Fibroblast of mammary gland (primary cell): ENCODE measurements around the gene OOSP4B.

Source experiments
- DNase-seq: peaks from one replicate; pipeline ENCODE4 v3.0.0-alpha.2; 2010; ENCODE audit warnings: low read depth
- H3K4me3 ChIP-seq: 2 replicates; pipeline ENCODE4 v1.5.1; 2011; ENCODE audit warnings: low read depth, mild to moderate bottlenecking, low read length, moderate library complexity; ENCODE audit not compliant: control insufficient read depth
- TF ChIP-seq, protein P1 (sequence below): conservative IDR thresholded peaks from 2 replicates; pipeline ENCODE4 v1.5.1; 2011; ENCODE audit warnings: low read depth, low read length, inconsistent platforms; ENCODE audit not compliant: control insufficient read depth, insufficient read depth

OOSP4B gene

DNA sequence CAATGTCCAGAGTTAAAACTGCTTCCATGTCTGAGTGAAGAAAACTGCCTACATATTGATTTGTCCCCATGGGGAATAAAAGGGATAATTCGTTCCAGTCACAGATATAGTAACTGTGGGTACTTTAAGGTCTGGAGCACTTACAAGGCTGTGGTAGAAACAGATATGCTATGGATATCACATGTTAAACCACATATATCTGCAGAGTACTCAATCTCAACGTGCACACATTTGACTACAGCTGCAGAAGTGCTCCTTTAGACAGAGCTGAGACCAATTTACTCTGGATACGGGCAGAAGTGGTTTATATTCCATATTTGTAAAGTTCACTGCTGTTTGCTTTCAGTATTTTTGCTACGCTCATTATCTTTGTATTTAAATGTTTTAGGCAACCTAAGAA lies 61.8 kb downstream of the OOSP4B start:
- DNase-seq, result no peak
- TF ChIP-seq, protein P1, sequence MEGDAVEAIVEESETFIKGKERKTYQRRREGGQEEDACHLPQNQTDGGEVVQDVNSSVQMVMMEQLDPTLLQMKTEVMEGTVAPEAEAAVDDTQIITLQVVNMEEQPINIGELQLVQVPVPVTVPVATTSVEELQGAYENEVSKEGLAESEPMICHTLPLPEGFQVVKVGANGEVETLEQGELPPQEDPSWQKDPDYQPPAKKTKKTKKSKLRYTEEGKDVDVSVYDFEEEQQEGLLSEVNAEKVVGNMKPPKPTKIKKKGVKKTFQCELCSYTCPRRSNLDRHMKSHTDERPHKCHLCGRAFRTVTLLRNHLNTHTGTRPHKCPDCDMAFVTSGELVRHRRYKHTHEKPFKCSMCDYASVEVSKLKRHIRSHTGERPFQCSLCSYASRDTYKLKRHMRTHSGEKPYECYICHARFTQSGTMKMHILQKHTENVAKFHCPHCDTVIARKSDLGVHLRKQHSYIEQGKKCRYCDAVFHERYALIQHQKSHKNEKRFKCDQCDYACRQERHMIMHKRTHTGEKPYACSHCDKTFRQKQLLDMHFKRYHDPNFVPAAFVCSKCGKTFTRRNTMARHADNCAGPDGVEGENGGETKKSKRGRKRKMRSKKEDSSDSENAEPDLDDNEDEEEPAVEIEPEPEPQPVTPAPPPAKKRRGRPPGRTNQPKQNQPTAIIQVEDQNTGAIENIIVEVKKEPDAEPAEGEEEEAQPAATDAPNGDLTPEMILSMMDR, result no peak
- no peak overlapping the region for H3K4me3 ChIP-seq

- DNase-seq, result no peak
- TF ChIP-seq, protein P1, result no peak
- no peak overlapping the region for H3K4me3 ChIP-seq
These were observed 63.6 kb downstream of the OOSP4B start for GRCh38 chr11:60080535-60080934.
